ENCODE measurements around the gene OR8J1.
"Not testable (repeated sequence)": the region's sequence is repeated elsewhere in the genome, so short reads cannot be mapped to it uniquely, and the experiment has no call there.

OR8J1 gene

GRCh38 chr11:56353991-56354390, at the start of gene OR8J1:
Gene OR8J1, plus strand, starts transcription at chr11:56354291. Its CDS starts 5,956 bp downstream, at chr11:56360247.
- no peak for DNase-seq (ENCODE audit: low read depth)

GRCh38 chr11:56307836-56308235, 46.3 kb upstream of the OR8J1 start:
- DNase-seq (ENCODE audit: low read depth), result no peak

GRCh38 chr11:56314844-56315243, 39.2 kb upstream of the OR8J1 start, which contains the start of gene OR8K3:
Gene OR8K3, plus strand, starts transcription at chr11:56315144. Its CDS starts 3,163 bp downstream, at chr11:56318307.
- no peak for DNase-seq (ENCODE audit: low read depth)

- no peak for DNase-seq (ENCODE audit: low read depth)
Measured at GRCh38 chr11:56331861-56332491, 22.1 kb upstream of the OR8J1 start.

- DNase-seq (ENCODE audit: low read depth), result no peak
Measured at GRCh38 chr11:56333156-56333555, 20.9 kb upstream of the OR8J1 start.

- DNase-seq (ENCODE audit: low read depth), result no peak
Measured at GRCh38 chr11:56340289-56340688, 13.8 kb upstream of the OR8J1 start.

GRCh38 chr11:56345739-56346138, 8.4 kb upstream of the OR8J1 start, which contains the start of gene OR8K1:
Gene OR8K1, plus strand, starts transcription at chr11:56346039. Its CDS starts 0 bp downstream, at chr11:56346039.
- no peak for DNase-seq (ENCODE audit: low read depth)

- no peak for DNase-seq (ENCODE audit: low read depth)
Measured at GRCh38 chr11:56375324-56375723, 21.2 kb downstream of the OR8J1 start, which contains the start of gene OR8U1. Gene OR8U1, plus strand, starts transcription at chr11:56375624. Its CDS starts 0 bp downstream, at chr11:56375624.

GRCh38 chr11:56380120-56380519, 26.0 kb downstream of the OR8J1 start:
- no peak for DNase-seq (ENCODE audit: low read depth)

- DNase-seq (ENCODE audit: low read depth), result no peak
Measured at GRCh38 chr11:56394381-56394780, 40.3 kb downstream of the OR8J1 start.

GRCh38 chr11:56396047-56396446, 42.0 kb downstream of the OR8J1 start:
- no peak for DNase-seq (ENCODE audit: low read depth)

GRCh38 chr11:56401858-56402461, 47.9 kb downstream of the OR8J1 start:
- not testable (repeated sequence) for DNase-seq (ENCODE audit: low read depth)

GRCh38 chr11:56404393-56404792, 50.3 kb downstream of the OR8J1 start:
- DNase-seq (ENCODE audit: low read depth), result no peak

GRCh38 chr11:56410801-56411200, 56.7 kb downstream of the OR8J1 start:
- DNase-seq (ENCODE audit: low read depth), result no peak

Data from GM04504 (cell line).